GM23248 (cell line): ENCODE results near the gene NR5A2. TPM values are rescaled to one million over a fixed set of nuclear protein-coding genes. Genes with fewer than 3 reads are reported as not detected.

Experiments used
- DNase-seq: peaks from one replicate; pipeline ENCODE4 v3.0.0-alpha.2; 2015
- H2AFZ ChIP-seq: fragments of 200-600 bp; sonication (generic); 2 replicates; pipeline ENCODE4 v1.6.1; 2016; ENCODE audit warnings: antibody characterized with exemption
- H3F3A ChIP-seq: fragments of 200-600 bp; sonication (generic); 2 replicates; pipeline ENCODE4 v1.6.1; 2016; ENCODE audit warnings: mild to moderate bottlenecking, antibody characterized with exemption, mixed run types; ENCODE audit not compliant: insufficient read depth
- H3K27ac ChIP-seq: fragments of 200-600 bp; sonication (generic); 2 replicates; pipeline ENCODE4 v1.5.1; 2016; ENCODE audit warnings: mild to moderate bottlenecking
- H3K27me3 ChIP-seq: fragments of 200-600 bp; sonication (generic); replicated peaks from 2 replicates; pipeline ENCODE4 v1.6.1; 2016; ENCODE audit warnings: mild to moderate bottlenecking; ENCODE audit not compliant: insufficient read depth
- H3K36me3 ChIP-seq: fragments of 200-600 bp; sonication (generic); 2 replicates; pipeline ENCODE4 v1.6.1; 2016; ENCODE audit warnings: low read depth, mild to moderate bottlenecking
- H3K4me1 ChIP-seq: fragments of 200-600 bp; sonication (generic); 2 replicates; pipeline ENCODE4 v1.6.1; 2016; ENCODE audit warnings: mild to moderate bottlenecking; ENCODE audit not compliant: insufficient read depth
- H3K4me2 ChIP-seq: fragments of 200-600 bp; sonication (generic); one replicate; pipeline ENCODE4 v1.6.1; 2016; ENCODE audit warnings: mild to moderate bottlenecking; ENCODE audit not compliant: unreplicated experiment
- H3K4me3 ChIP-seq: fragments of 200-600 bp; sonication (generic); 2 replicates; pipeline ENCODE4 v1.5.1; 2016; ENCODE audit warnings: mild to moderate bottlenecking
- H3K79me2 ChIP-seq: fragments of 200-600 bp; sonication (generic); 2 replicates; pipeline ENCODE4 v1.6.1; 2016; ENCODE audit warnings: mild to moderate bottlenecking; ENCODE audit not compliant: insufficient read depth
- H3K9ac ChIP-seq: fragments of 200-600 bp; sonication (generic); 2 replicates; pipeline ENCODE4 v1.6.1; 2016; ENCODE audit warnings: mild to moderate bottlenecking
- H3K9me2 ChIP-seq: fragments of 200-600 bp; sonication (generic); 2 replicates; pipeline ENCODE4 v1.6.1; 2016; ENCODE audit warnings: mixed run types, mild to moderate bottlenecking, moderate library complexity; ENCODE audit not compliant: insufficient read depth
- H3K9me3 ChIP-seq: fragments of 200-600 bp; sonication (generic); one replicate; pipeline ENCODE4 v1.6.1; 2017; ENCODE audit warnings: low read depth
- H4K20me1 ChIP-seq: fragments of 200-600 bp; sonication (generic); 2 replicates; pipeline ENCODE4 v1.6.0; 2016; ENCODE audit not compliant: insufficient read depth
- EZH2 ChIP-seq: fragments of 200-600 bp; sonication (generic); IDR thresholded peaks from 2 replicates; pipeline ENCODE4 v1.6.1; 2018; ENCODE audit warnings: antibody characterized with exemption, mild to moderate bottlenecking; ENCODE audit not compliant: insufficient read depth, poor library complexity, severe bottlenecking
- EZH2phosphoT487 ChIP-seq: fragments of 200-600 bp; sonication (generic); IDR thresholded peaks from 2 replicates; pipeline ENCODE4 v1.6.1; 2018; ENCODE audit warnings: antibody characterized with exemption, moderate library complexity, mild to moderate bottlenecking, low read depth; ENCODE audit not compliant: insufficient read depth
- WGBS, 2 experiments: methylation state at CpG; one replicate each; pipeline ENCODE4 v1.1.6; 2015 to 2017; ENCODE audit warnings: low lambda C conversion rate in 2 of 2, low coverage in 1 of 2; ENCODE audit errors: missing lambda C conversion rate in 2 of 2; 5-methylcytosine and 5-hydroxymethylcytosine counted together
- in situ Hi-C: fragments of 300-500 bp; cut with MboI; formaldehyde crosslinking; loops from 2 replicates; pipeline ENCODE4 v1.15.0; 2020
- polyA plus RNA-seq: library from polyadenylated mRNA; unstranded; fragments of >200 nt; fragmentation: Nextera tagmentation; extraction: Ambion mirVana; gene quantifications from 2 replicates; pipeline ENCODE4 v1.2.1, GENCODE V29; 2016
- total RNA-seq: library from RNA; depleted of rRNA; stranded (reverse); fragments of >200 nt; shearing (Covaris generic); gene quantifications from 2 replicates; pipeline ENCODE4 v1.2.3, GENCODE V29; 2014

The NR5A2 gene
- total and polyA plus RNA-seq, 2 experiments from 2014 or later: 0.06 to 0.65 TPM

DNA sequence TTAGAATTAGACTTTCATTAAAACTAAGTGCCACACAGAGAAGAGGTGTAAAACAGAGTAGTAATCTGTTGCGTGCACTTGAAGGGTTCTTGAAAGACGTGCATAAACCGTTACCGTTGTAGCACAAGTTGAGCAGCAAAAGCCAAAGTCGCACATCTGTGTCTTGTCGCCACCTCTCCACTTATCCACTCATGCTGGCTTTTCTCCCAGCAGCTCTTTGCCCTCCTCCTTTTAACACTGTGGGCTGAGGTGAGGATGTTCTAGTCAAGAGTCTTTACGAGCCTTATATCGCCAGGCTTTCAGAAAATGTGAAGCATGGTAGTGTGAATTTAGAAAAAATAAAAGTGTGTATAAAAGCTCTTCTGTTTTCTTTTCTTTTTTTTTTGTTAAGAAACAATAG is 48.0 kb downstream of the NR5A2 start:
- no peaks in the 10 kb centered on the region for H4K20me1 ChIP-seq
- DNase-seq: peak; percentile 14
- in situ Hi-C loops: no loop called here
- H3K36me3 ChIP-seq: no peaks in the 10 kb centered on the region
- peaks cover 6% of the 10 kb centered on the region; the same call in 1 of the 2 replicates for H3K27me3 ChIP-seq
- 19 to 22% methylated on average over 8 of the region's 8 CpGs for WGBS, 2 experiments
- H3K4me1 ChIP-seq: peaks cover 17% of the 10 kb centered on the region
- no peak for TF ChIP-seq EZH2phosphoT487
- H3K79me2 ChIP-seq: no peaks in the 10 kb centered on the region
- no peak overlapping the region; the same call in 1 of the 2 replicates for H2AFZ ChIP-seq
- H3K4me2 ChIP-seq: peak overlapping the region; percentile 89
- no peaks in the 10 kb centered on the region for H3K9me3 ChIP-seq
- H3K9me2 ChIP-seq: no peaks in the 10 kb centered on the region
- peak overlapping the region; percentile 66 for H3K4me3 ChIP-seq
- no peak overlapping the region for H3K27ac ChIP-seq
- H3K9ac ChIP-seq: no peak overlapping the region
- H3F3A ChIP-seq: peaks cover 14% of the 10 kb centered on the region; the same call in 1 of the 2 replicates

GRCh38 chr1:200075938-200076546 is 48.5 kb downstream of the NR5A2 start:
- Histone ChIP-seq H4K20me1 (no peaks in the 10 kb centered on the region), H3K9ac (no peak overlapping the region), H3K9me2 (no peaks in the 10 kb centered on the region), H3K9me3 (no peaks in the 10 kb centered on the region), H3K4me3 (peak overlapping the region; percentile 66), H3K4me1 (peaks cover 17% of the 10 kb centered on the region), H3K36me3 (no peaks in the 10 kb centered on the region), H3K79me2 (no peaks in the 10 kb centered on the region), H3K27me3 (peaks cover 6% of the 10 kb centered on the region; the same call in 1 of the 2 replicates), H3K27ac (no peak overlapping the region), H2AFZ (no peak overlapping the region; the same call in 1 of the 2 replicates), H3K4me2 (peak overlapping the region; percentile 89), H3F3A (peaks cover 14% of the 10 kb centered on the region; the same call in 1 of the 2 replicates)
- DNase-seq: peak; percentile 84
- TF ChIP-seq EZH2phosphoT487 (no peak), EZH2 (no peak)
- in situ Hi-C loops: no loop called here
- 2% methylated on average over 9 of the region's 9 CpGs for WGBS, 2 experiments

GRCh38 chr1:200079232-200079940 is 51.9 kb downstream of the NR5A2 start:
- Histone ChIP-seq H2AFZ (no peak overlapping the region), H3K9ac (no peak overlapping the region), H3K4me1 (peaks cover 19% of the 10 kb centered on the region), H3K9me2 (no peaks in the 10 kb centered on the region), H3K36me3 (no peaks in the 10 kb centered on the region), H3K79me2 (no peaks in the 10 kb centered on the region), H3K4me2 (no peak overlapping the region), H3K27me3 (no peaks in the 10 kb centered on the region), H3K4me3 (no peak overlapping the region), H3F3A (peaks cover 14% of the 10 kb centered on the region; the same call in 1 of the 2 replicates), H3K9me3 (no peaks in the 10 kb centered on the region), H4K20me1 (no peaks in the 10 kb centered on the region), H3K27ac (no peak overlapping the region)
- DNase-seq: no peak
- WGBS, 2 experiments: 79 to 80% methylated on average over 8 of the region's 8 CpGs
- in situ Hi-C loops: no loop called here
- TF ChIP-seq EZH2phosphoT487 (no peak), EZH2 (no peak)

- Histone ChIP-seq H2AFZ (no peak overlapping the region), H3K9me3 (no peaks in the 10 kb centered on the region), H3K9ac (no peak overlapping the region), H3F3A (peaks cover 2% of the 10 kb centered on the region; the same call in 1 of the 2 replicates), H3K27ac (no peak overlapping the region), H3K4me2 (no peak overlapping the region), H3K36me3 (no peaks in the 10 kb centered on the region), H3K27me3 (no peaks in the 10 kb centered on the region), H3K4me3 (no peak overlapping the region), H4K20me1 (no peaks in the 10 kb centered on the region), H3K79me2 (no peaks in the 10 kb centered on the region), H3K9me2 (no peaks in the 10 kb centered on the region), H3K4me1 (peaks cover 9% of the 10 kb centered on the region)
- in situ Hi-C loops: no loop called here
- no peak for TF ChIP-seq EZH2
- no peak for TF ChIP-seq EZH2phosphoT487
- WGBS, 2 experiments: 58% methylated on average over 5 of the region's 5 CpGs
- no peak for DNase-seq
Observed at GRCh38 chr1:200081151-200081968, 53.9 kb downstream of the NR5A2 start.
